Stimulated activated naive CD8-positive, alpha-beta T cell treated with anti-CD3 and anti-CD28 coated beads, Interleukin-15, amount 100 ng/mL, for 72 hours (primary cell): ENCODE measurements around the gene HEMK1.
A peak's percentile ranks its signal among the peaks of the same experiment; 100 is the strongest.

ENCODE experiments used
- ATAC-seq: fragments of 150-1000 bp; cut with Tn5 transposase; 2 replicates; pipeline ENCODE4 v1.10.0; 2021; ENCODE audit warnings: mild to moderate bottlenecking, moderate library complexity
- DNase-seq, 2 donors: peaks; one replicate each; pipeline ENCODE4 v3.0.0; 2021 to 2022
- H3K27ac Mint-ChIP-seq, 2 donors: one replicate each; pipeline ENCODE4 v1.8.0; 2022; ENCODE audit warnings: mild to moderate bottlenecking in 2 of 2, mixed read lengths in 2 of 2, moderate library complexity in 2 of 2
- H3K27me3 Mint-ChIP-seq: one replicate; pipeline ENCODE4 v1.8.0; 2022; ENCODE audit warnings: mixed read lengths
- H3K4me1 Mint-ChIP-seq: one replicate; pipeline ENCODE4 v1.8.0; 2022; ENCODE audit warnings: mild to moderate bottlenecking, mixed read lengths
- H3K4me3 Mint-ChIP-seq, 2 donors: one replicate each; pipeline ENCODE4 v1.8.0; 2022; ENCODE audit warnings: mild to moderate bottlenecking in 2 of 2, mixed read lengths in 2 of 2, moderate library complexity in 1 of 2
- H3K9me3 Mint-ChIP-seq, 2 donors: one replicate each; pipeline ENCODE4 v1.8.0; 2022; ENCODE audit warnings: mixed read lengths in 2 of 2

Gene HEMK1

DNA sequence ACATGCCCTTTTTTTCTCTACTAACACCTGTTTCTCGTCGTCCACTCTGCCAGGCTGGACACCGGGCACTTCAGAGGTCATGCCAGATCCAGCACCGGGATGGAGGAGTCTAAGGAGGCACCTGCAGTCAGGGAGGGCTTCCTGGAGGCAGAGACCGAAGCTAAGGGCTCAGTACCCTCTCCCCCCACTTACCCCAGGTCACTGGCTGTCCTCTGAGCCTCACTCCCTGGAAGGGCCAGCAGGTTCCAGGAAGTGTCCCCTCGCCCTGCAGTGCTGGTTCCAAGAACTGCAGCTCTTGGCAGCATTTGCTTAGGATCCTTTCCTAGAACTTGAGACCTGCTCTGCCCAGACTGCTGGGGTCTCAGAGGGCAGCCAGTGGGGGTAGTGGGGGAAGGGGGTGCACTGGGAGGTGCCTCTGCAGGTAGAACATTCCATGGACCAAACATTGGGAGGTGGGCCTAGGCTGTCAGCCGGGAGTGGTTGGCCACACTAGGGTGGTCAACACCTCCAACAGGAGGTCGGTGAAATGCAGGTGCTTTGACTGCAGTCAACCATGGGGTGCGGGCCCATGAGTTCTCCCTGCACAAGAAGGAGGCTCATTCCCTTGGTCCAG is 30.9 kb downstream of the HEMK1 start:
- Mint-ChIP-seq H3K4me3 (peak overlapping the region; percentile 89 to 99), H3K4me1 (peaks cover 82% of the 10 kb centered on the region), H3K27ac (peak overlapping the region; percentile 99), H3K27me3 (no peaks in the 10 kb centered on the region), H3K9me3 (no peaks in the 10 kb centered on the region)
- no peak for DNase-seq
- no peak for ATAC-seq

DNA sequence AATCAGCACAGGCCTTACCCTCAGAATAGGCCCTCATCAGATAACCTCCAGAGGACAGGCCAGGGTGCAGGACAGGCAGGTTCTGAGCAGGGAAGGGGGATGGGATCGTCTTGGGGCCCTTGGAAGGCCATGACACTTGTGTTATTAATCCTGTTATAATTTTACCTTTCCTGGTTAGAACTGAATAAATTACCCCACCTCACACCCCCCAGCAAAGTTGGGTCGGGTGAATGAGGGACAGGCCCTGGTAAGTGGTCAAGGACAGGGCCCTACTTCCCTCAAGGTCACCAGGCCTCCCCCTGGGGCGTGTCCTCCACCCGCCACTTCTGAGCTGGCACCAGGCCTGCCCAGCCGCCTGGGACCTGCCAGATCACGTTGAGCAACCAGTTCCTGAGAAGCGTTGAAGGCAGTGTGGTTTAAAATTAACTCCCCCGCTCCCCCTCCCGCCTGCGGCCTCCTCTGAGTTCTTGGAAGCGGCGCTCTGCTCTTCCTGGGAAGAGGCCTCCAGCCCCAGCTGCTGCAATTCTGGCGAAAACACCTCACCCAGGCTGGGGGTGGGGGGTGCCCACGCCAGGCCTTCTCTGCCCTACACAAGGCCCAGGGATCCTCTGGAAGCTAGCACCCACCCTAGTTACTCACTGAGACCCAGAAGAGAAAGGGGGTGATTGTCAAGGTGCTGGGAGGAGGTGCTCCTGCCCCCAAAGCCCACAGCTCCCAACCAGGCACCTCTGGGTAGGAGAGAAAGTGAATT is 31.7 kb downstream of the HEMK1 start:
- no peaks in the 10 kb centered on the region for H3K9me3 Mint-ChIP-seq
- peak; percentile 68 for ATAC-seq
- DNase-seq: peak; percentile 86 to 95
- peaks cover 82% of the 10 kb centered on the region for H3K4me1 Mint-ChIP-seq
- no peaks in the 10 kb centered on the region for H3K27me3 Mint-ChIP-seq
- H3K4me3 Mint-ChIP-seq: peak overlapping the region; percentile 89 to 99
- H3K27ac Mint-ChIP-seq: peak overlapping the region; percentile 99

DNA sequence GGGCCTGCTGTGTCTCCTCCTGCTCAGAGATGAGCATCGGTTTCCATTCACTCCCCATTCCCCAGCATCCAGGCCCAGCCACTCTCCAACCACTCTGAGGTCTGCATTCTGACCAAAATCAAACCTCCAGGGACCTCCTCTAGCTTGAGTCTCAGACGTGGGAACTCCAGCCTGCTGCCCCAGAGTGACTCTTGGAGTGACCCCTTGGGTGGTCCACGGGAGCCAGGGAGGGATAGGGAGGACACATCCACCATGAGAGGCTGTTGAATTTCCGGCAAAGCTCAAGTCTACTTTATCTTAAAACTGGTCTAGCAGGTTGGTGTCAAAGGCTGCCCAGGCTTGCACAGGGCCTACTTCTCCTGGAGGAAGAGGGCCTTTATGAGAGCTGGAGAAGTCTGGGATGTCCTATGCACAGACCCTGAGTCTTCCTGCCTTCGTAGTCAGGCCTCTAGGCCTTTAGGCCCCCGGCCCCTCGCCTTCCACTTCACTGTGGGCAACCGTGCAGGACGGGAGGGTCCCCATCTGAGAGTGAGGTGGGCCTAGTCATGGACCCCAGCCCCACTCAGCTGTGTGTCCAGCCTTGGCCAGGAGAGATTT is 33.4 kb downstream of the HEMK1 start:
- peak; percentile 0 for ATAC-seq
- Mint-ChIP-seq H3K4me3 (peak overlapping the region; percentile 89 to 99), H3K4me1 (peaks cover 82% of the 10 kb centered on the region)

DNA sequence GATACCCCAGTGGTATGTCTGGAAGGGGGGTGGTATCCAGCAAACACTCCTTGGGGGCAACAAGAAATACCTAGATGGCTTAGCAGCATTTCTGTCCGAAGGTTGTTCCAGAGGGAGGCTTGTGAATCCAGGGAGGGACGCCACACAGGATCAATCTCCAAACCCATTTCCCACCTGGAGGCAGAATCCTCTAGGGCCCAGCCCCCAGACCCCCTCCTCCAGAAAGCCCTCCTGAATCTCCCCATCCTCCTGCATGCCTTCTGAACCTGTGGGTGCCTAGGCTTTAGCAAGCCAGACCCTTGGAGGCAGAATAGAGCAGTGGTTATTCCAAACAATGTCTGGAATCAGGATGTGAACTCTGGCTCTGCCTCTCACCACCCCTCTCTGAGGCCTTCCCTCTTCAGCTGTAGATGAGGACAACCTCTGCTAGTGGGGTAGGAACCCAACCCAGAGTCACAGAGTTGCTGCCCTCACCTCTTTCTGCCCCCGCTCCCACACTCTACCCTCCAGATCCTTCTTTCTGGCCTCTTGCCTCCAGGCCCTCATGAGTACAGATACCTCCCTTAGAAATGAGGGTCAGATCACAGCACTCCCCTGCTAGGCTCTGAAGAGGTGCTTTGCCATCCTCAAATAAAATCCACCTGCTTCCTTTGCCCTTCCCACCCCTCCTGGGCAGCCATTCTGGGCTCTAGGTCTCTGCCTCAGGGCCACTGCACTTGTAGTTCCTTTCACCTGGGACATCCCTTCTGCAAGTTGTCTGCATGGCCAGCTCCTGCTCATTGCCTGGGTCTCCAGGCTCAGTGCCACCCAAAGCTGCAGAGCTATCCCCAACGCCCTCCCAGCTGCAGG is 34.2 kb downstream of the HEMK1 start:
- Mint-ChIP-seq H3K27me3 (no peaks in the 10 kb centered on the region), H3K9me3 (no peaks in the 10 kb centered on the region), H3K4me3 (peak overlapping the region; percentile 89 to 99), H3K27ac (peak overlapping the region; percentile 98 to 99), H3K4me1 (peaks cover 78% of the 10 kb centered on the region)
- ATAC-seq (no peak), DNase-seq (peak in 1 of 2 donors; percentile 41)

More for the DNA sequence above, 33.4 kb downstream of the HEMK1 start:
- H3K27me3 Mint-ChIP-seq: no peaks in the 10 kb centered on the region
- peak overlapping the region; percentile 98 to 99 for H3K27ac Mint-ChIP-seq
- no peak for DNase-seq
- no peaks in the 10 kb centered on the region for H3K9me3 Mint-ChIP-seq

DNA sequence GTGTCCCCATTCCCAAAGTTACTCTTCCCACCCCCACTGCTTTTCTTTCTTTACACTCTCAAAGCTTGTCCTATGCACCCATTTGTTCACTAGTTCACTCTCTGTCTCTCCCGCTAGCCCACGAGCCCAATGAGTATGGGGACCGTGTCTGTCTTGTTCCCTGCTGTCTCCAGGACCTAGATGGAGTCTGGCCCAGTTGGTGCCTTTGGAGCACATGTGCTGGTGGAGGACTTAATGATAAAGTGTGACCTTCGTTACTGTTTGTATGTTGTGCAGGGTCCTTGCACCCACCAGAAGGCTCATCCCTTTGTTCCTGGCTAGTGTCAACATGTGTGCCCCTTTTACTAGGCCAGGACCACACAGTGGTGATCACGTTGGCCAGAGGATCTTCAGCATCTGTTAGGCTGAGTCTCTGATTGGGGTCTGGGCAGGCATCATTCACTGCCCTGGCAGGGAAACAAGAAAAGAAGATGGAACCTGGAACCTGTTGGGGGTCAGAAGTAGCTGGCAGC is 34.8 kb downstream of the HEMK1 start:
- Mint-ChIP-seq H3K4me3 (peak overlapping the region; percentile 89 to 99), H3K27me3 (no peaks in the 10 kb centered on the region), H3K27ac (peak overlapping the region; percentile 84 to 98)

DNA sequence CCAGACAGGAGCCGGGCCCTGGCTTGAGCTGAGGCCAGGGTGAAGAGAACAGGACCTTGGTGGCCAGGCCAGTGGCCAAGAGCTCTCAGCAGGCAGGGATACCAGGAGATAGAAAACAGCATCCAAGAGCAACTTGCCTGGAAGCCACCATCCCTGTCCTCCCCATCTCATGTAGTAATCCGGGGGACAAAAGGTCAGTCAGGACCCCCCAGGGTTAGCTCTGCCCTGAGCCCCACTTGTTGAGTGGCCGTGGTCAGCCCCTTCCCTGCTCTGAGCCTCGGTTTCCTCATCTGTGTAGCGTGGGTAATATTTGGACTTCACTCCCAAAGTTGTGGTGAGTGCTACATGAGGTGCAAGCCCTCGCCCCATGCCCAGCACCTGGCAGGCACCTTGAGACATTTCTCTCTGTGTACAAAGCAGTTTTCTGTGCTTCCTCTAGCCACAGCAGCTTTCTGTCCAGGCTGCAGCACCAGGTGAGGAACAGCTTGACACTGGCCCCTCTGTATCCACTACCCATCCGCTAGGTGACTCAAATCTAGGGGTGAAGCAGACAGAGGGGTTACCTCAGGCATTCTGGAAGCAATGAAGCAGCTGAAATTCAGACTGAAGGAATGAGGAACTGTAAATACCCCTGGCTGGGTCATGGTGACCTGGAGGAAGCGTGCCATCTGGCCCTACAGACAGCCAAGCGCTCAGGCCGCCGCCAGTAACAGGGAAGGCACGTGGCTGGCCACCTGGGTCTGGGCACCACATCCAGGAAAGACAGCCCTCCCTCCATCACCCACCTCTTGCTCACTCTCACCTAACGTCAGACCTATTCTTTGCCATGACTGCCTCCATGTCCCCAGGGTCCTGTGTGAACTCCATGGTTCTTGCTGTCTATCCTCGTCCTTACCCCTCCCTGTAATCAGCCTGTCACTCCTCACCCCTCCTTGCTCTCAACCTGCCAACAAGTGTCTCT is 35.6 kb downstream of the HEMK1 start:
- no peak for ATAC-seq
- DNase-seq: peak in 1 of 2 donors; percentile 28
- Mint-ChIP-seq H3K4me3 (peak overlapping the region; percentile 89 to 99), H3K4me1 (peaks cover 64% of the 10 kb centered on the region), H3K27ac (peak overlapping the region; percentile 87 to 98), H3K9me3 (no peaks in the 10 kb centered on the region), H3K27me3 (no peaks in the 10 kb centered on the region)

More for the DNA sequence above, 34.8 kb downstream of the HEMK1 start:
- ATAC-seq (no peak), DNase-seq (peak in 1 of 2 donors; percentile 23)
- no peaks in the 10 kb centered on the region for H3K9me3 Mint-ChIP-seq
- peaks cover 71% of the 10 kb centered on the region for H3K4me1 Mint-ChIP-seq

DNA sequence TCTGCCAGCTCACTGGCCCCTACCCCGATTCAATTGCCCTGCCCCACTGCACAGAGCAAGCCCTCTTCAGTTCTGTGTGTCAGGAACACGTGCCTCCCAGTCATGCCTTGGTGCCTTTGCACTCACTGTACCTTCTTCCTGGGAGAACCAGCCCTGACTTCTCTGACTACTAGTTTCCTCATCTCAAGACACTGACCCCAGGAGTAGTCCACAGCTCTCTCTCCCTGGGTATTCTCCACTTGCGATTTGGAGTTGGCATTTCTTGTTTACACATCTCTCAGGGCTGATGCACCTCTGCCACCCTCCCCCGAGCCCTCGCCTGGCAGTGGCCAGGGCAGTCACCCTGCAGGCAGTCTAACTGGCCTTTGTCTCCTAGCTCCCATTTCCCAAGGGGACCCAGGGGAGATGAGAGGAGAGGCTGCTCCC is 36.6 kb downstream of the HEMK1 start:
- H3K27me3 Mint-ChIP-seq: no peaks in the 10 kb centered on the region
- ATAC-seq (no peak), DNase-seq (no peak)
- peak overlapping the region; percentile 87 to 98 for H3K27ac Mint-ChIP-seq
- peak overlapping the region; percentile 89 to 99 for H3K4me3 Mint-ChIP-seq
- H3K4me1 Mint-ChIP-seq: peaks cover 54% of the 10 kb centered on the region
- H3K9me3 Mint-ChIP-seq: no peaks in the 10 kb centered on the region

DNA sequence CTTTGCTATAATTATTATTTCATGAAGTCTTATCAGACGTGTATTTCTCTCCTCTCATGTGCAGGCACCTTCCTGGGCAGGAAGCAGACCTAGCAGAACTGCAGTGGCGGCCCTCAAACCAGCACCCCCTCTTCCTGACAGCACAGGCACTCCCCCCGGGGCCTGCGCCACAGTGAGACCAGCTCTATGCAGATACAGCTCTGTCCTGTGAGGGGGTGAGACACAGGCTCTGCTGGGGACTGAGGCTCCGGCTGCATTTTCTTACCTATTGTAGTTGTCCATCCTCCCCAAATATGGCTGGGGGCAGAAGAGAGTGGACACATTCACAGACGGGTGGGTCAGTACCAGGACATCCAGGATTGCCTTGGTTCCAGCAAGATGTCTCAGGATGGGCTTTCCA is 37.3 kb downstream of the HEMK1 start:
- DNase-seq (peak in 1 of 2 donors; percentile 43), ATAC-seq (no peak)
- Mint-ChIP-seq H3K27me3 (no peaks in the 10 kb centered on the region), H3K4me3 (peak overlapping the region; percentile 89 to 99), H3K9me3 (no peaks in the 10 kb centered on the region), H3K27ac (peak overlapping the region; percentile 68 to 98), H3K4me1 (peaks cover 47% of the 10 kb centered on the region)

DNA sequence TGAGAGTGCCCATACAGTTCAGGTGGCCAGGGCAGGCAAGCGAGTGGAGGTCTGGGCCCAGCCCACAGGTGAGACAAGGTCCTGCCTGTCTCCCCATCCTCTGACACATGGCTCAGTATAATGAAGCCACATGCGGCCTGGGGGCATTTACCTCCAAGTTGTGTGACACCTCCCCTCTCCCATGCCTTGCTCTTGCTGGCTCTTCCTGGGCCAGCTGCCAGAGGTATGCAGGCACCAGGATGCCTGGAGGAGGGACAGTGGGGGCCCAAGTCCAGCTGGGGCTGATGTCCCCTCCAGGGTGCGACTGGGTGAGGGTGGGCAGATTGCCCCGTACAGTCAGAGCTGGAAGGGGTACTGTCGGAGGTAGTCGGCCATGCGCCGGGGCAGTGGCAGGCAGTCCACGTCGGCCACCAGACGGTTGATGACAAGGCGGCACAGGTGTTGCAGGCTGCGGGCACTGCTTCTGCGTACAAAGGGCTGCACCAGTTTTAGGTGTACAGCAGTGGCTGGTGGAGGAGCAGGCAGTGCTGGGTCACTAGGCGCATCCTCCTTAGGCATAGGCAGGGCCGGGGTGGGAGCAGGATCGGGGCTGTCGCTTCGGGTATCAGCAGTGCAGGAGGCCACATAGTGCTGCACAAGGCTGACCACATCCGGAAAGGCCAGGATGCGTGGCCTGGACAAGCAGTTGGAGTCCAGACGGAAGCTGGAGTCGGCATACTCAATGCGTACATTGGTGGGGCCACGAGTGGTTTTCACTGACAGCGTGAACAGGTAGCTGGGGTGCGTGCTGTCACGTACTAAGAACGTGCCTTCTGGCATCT is 38.2 kb downstream of the HEMK1 start:
- H3K9me3 Mint-ChIP-seq: no peaks in the 10 kb centered on the region
- peak overlapping the region; percentile 89 to 99 for H3K4me3 Mint-ChIP-seq
- peak in 1 of 2 donors; percentile 53 for DNase-seq
- H3K27me3 Mint-ChIP-seq: no peaks in the 10 kb centered on the region
- ATAC-seq: no peak
- H3K27ac Mint-ChIP-seq: peak overlapping the region; percentile 98 to 100
- H3K4me1 Mint-ChIP-seq: peaks cover 43% of the 10 kb centered on the region

DNA sequence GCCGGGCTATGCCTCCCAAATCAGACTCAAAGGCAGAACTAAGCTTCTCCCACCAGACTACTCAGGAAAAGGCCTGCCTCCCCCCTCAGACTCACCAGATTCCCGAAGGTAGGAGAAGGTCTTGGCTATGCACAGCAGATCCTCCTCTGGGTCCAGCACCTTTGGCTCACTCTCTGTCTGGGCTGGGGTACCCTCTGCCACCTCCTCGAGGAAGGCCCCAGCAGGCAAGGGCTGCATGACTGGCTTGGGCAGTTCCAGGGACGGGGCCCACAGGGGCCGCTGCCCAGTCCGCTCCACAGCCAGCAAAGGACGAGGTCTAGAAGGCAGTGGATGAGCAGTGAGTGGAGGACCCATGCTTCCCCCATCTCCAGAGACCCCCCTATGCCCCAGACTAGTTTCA is 39.0 kb downstream of the HEMK1 start:
- DNase-seq (no peak), ATAC-seq (no peak)
- H3K27me3 Mint-ChIP-seq: no peaks in the 10 kb centered on the region
- peak overlapping the region; percentile 89 to 99 for H3K4me3 Mint-ChIP-seq
- peak overlapping the region; percentile 97 to 100 for H3K27ac Mint-ChIP-seq
- H3K4me1 Mint-ChIP-seq: peaks cover 35% of the 10 kb centered on the region
- H3K9me3 Mint-ChIP-seq: no peaks in the 10 kb centered on the region

DNA sequence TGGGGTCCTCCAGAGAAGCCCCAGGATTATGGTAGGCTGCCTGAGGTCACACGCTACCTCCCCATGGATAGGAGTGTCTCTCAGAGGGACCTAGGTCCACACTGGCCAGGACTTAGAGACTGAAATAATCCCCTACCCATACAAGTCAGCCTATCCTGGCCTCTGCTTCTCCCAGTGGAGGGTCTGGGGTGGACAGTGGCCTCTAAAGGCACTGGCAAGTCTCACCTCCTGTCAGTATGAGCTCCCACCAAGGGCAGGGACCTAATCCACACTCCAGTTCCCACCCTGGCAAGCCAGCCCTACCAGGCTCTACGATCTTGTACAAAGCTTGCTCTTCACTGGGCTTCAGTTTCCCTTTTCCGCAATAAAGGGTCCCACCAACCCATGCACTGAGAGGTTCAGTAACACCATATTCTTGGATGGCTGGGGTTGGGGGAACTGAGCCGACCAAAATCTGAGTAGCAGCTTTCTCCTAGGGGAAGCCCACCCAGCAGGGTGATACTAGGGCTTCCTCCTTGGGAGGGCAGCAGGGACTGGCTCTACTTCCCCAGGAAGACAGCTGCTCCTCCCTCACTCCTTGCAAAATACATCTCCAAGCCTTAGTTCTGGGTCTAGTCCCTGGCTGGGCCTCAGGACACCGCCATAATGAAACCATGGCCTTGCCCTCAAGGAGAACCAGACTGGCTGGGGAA is 39.9 kb downstream of the HEMK1 start:
- Mint-ChIP-seq H3K4me3 (peak overlapping the region; percentile 89 to 99), H3K9me3 (no peaks in the 10 kb centered on the region), H3K27me3 (no peaks in the 10 kb centered on the region), H3K4me1 (peaks cover 29% of the 10 kb centered on the region), H3K27ac (peak overlapping the region; percentile 97 to 100)
- DNase-seq (no peak), ATAC-seq (no peak)

DNA sequence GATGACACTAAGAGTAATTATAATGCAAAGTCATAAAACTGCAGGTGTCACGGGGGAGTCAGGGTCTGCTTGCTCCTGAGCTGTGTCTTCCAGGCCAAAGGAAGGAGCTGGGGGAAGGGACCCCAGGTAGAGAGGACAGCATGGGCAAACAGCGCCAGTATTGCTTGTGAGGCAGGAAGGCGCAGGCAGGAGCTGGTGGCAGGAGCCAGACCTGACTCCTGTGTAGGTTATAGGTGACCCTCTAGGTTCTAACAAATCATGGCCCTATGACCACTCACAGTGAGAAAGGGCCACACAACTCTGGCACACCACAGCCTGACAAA is 40.4 kb downstream of the HEMK1 start:
- Mint-ChIP-seq H3K27ac (peak overlapping the region; percentile 97 to 100), H3K4me3 (peak overlapping the region; percentile 89 to 99), H3K9me3 (no peaks in the 10 kb centered on the region), H3K4me1 (peaks cover 29% of the 10 kb centered on the region), H3K27me3 (no peaks in the 10 kb centered on the region)
- peak in 1 of 2 donors; percentile 30 for DNase-seq
- ATAC-seq: no peak
